ENCODE results near the gene DAAM2.

Gene DAAM2

GRCh38 chr6:39824030-39824926 is 32.1 kb downstream of the DAAM2 start:
- Histone ChIP-seq H3K36me3 (no peaks in the 10 kb centered on the region), H3K4me1 (peaks cover 9% of the 10 kb centered on the region), H3K9ac (no peak overlapping the region), H3K27me3 (no peaks in the 10 kb centered on the region), H3K4me3 (no peak overlapping the region), H3K9me3 (no peaks in the 10 kb centered on the region), H3K27ac (no peak overlapping the region), H3K4me2 (no peak overlapping the region), H4K20me1 (no peaks in the 10 kb centered on the region)
- no peak for TF ChIP-seq Cebpa-rat (IDR thresholded peaks at IDR 0.05)

GRCh38 chr6:39829331-39829730 is 37.2 kb downstream of the DAAM2 start:
- Histone ChIP-seq H3K4me2 (no peak overlapping the region), H3K27me3 (no peaks in the 10 kb centered on the region), H4K20me1 (no peaks in the 10 kb centered on the region), H3K4me3 (no peak overlapping the region), H3K9ac (no peak overlapping the region), H3K9me3 (no peaks in the 10 kb centered on the region), H3K4me1 (0 out of 2 replicates have a peak, but pooled peaks cover 7% of the 10 kb centered on the region), H3K36me3 (no peaks in the 10 kb centered on the region), H3K27ac (no peak overlapping the region)
- TF ChIP-seq Cebpa-rat (IDR thresholded peaks at IDR 0.05): no peak

GRCh38 chr6:39830444-39830843 is 38.3 kb downstream of the DAAM2 start:
- H3K9me3 ChIP-seq: no peaks in the 10 kb centered on the region
- no peaks in the 10 kb centered on the region for H4K20me1 ChIP-seq
- no peak for TF ChIP-seq Cebpa-rat (IDR thresholded peaks at IDR 0.05)
- no peaks in the 10 kb centered on the region for H3K36me3 ChIP-seq
- 0 out of 2 replicates have a peak, but pooled peaks cover 7% of the 10 kb centered on the region for H3K4me1 ChIP-seq
- no peak overlapping the region for H3K9ac ChIP-seq
- no peak overlapping the region for H3K4me3 ChIP-seq
- H3K27ac ChIP-seq: no peak overlapping the region
- no peak overlapping the region for H3K4me2 ChIP-seq
- no peaks in the 10 kb centered on the region for H3K27me3 ChIP-seq

DNA sequence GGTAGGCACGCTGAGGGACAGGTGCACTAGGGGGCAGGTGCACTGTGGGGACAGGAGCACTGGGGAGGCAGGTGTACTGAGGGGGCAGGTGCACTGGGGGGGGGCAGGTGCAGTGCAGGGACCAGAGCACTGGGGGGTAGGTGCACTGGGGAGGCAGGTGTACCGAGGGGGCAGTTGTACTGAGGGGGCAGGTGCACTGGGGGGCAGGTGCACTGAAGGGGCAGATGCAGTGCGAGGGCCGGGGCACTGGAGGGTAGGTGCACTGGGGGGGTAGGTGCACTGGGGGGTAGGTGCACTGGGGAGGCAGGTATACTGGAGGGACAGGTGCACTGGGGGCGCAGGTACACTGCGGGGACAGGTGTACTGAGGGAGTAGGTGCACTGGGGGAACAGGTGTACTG is 39.5 kb downstream of the DAAM2 start:
- H3K36me3 ChIP-seq: no peaks in the 10 kb centered on the region
- no peaks in the 10 kb centered on the region for H3K9me3 ChIP-seq
- no peaks in the 10 kb centered on the region for H4K20me1 ChIP-seq
- no peak overlapping the region for H3K4me3 ChIP-seq
- no peak for TF ChIP-seq Cebpa-rat (IDR thresholded peaks at IDR 0.05)
- H3K4me2 ChIP-seq: no peak overlapping the region
- H3K4me1 ChIP-seq: 0 out of 2 replicates have a peak, but pooled peaks cover 7% of the 10 kb centered on the region
- no peak overlapping the region for H3K27ac ChIP-seq
- no peak overlapping the region for H3K9ac ChIP-seq
- no peaks in the 10 kb centered on the region for H3K27me3 ChIP-seq

DNA sequence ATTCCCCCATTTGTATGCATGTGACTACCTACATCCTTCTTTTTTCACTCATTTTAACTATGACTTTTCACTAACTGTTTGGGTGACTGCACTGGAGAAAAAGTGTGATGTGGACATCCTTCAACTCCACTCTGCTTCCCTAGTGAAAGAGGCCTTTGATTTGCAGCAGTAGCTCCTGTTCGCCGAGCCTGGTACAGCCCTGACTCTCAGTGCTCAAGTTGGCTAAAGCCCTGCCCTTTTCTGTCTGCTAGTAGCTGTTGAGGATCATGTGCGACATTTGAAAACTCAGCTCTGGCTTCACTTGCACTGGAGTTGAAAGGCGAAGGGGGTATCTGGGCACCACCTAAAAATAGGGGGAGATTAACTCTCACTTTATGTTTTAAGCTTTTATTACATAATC is 42.1 kb downstream of the DAAM2 start:
- Histone ChIP-seq H3K4me3 (no peak overlapping the region), H3K27ac (no peak overlapping the region), H3K27me3 (no peaks in the 10 kb centered on the region), H3K9me3 (no peaks in the 10 kb centered on the region), H3K36me3 (no peaks in the 10 kb centered on the region), H3K4me1 (0 out of 2 replicates have a peak, but pooled peaks cover 7% of the 10 kb centered on the region), H3K9ac (no peak overlapping the region), H4K20me1 (no peaks in the 10 kb centered on the region), H3K4me2 (no peak overlapping the region)
- TF ChIP-seq Cebpa-rat (IDR thresholded peaks at IDR 0.05): no peak

- no peaks in the 10 kb centered on the region for H3K27me3 ChIP-seq
- no peak overlapping the region for H3K27ac ChIP-seq
- H3K36me3 ChIP-seq: no peaks in the 10 kb centered on the region
- no peak for TF ChIP-seq Cebpa-rat (IDR thresholded peaks at IDR 0.05)
- no peaks in the 10 kb centered on the region for H4K20me1 ChIP-seq
- no peak overlapping the region for H3K4me3 ChIP-seq
- 0 out of 2 replicates have a peak, but pooled peaks cover 7% of the 10 kb centered on the region for H3K4me1 ChIP-seq
- H3K9ac ChIP-seq: no peak overlapping the region
- no peaks in the 10 kb centered on the region for H3K9me3 ChIP-seq
- no peak overlapping the region for H3K4me2 ChIP-seq
These were observed 42.7 kb downstream of the DAAM2 start for GRCh38 chr6:39834866-39835265.

GRCh38 chr6:39835821-39836295 is 43.7 kb downstream of the DAAM2 start:
- Histone ChIP-seq H3K4me1 (0 out of 2 replicates have a peak, but pooled peaks cover 10% of the 10 kb centered on the region), H3K27me3 (no peaks in the 10 kb centered on the region), H3K9ac (no peak overlapping the region)

GRCh38 chr6:39836606-39837005 is 44.4 kb downstream of the DAAM2 start:
- H4K20me1 ChIP-seq: no peaks in the 10 kb centered on the region
- H3K27ac ChIP-seq: no peak overlapping the region
- H3K9ac ChIP-seq: no peak overlapping the region
- H3K9me3 ChIP-seq: no peaks in the 10 kb centered on the region
- H3K36me3 ChIP-seq: no peaks in the 10 kb centered on the region
- H3K4me3 ChIP-seq: no peak overlapping the region
- no peaks in the 10 kb centered on the region for H3K27me3 ChIP-seq
- H3K4me1 ChIP-seq: 0 out of 2 replicates have a peak, but pooled peaks cover 10% of the 10 kb centered on the region
- no peak overlapping the region for H3K4me2 ChIP-seq
- TF ChIP-seq Cebpa-rat (IDR thresholded peaks at IDR 0.05): no peak

More at GRCh38 chr6:39835821-39836295, 43.7 kb downstream of the DAAM2 start:
- Histone ChIP-seq H3K36me3 (no peaks in the 10 kb centered on the region), H3K4me3 (no peak overlapping the region), H4K20me1 (no peaks in the 10 kb centered on the region), H3K27ac (no peak overlapping the region), H3K4me2 (no peak overlapping the region), H3K9me3 (no peaks in the 10 kb centered on the region)
- no peak for TF ChIP-seq Cebpa-rat (IDR thresholded peaks at IDR 0.05)

- H3K9me3 ChIP-seq: no peaks in the 10 kb centered on the region
- no peak overlapping the region for H3K4me2 ChIP-seq
- no peaks in the 10 kb centered on the region for H4K20me1 ChIP-seq
- H3K36me3 ChIP-seq: no peaks in the 10 kb centered on the region
- no peak overlapping the region for H3K9ac ChIP-seq
- no peak overlapping the region for H3K27ac ChIP-seq
- H3K4me3 ChIP-seq: no peak overlapping the region
- 0 out of 2 replicates have a peak, but pooled peaks cover 4% of the 10 kb centered on the region for H3K4me1 ChIP-seq
- no peak for TF ChIP-seq Cebpa-rat (IDR thresholded peaks at IDR 0.05)
- no peaks in the 10 kb centered on the region for H3K27me3 ChIP-seq
These were observed 47.3 kb downstream of the DAAM2 start for GRCh38 chr6:39839445-39839844.

GRCh38 chr6:39840781-39841180 is 48.6 kb downstream of the DAAM2 start:
- no peak overlapping the region for H3K27ac ChIP-seq
- H3K4me3 ChIP-seq: no peak overlapping the region
- no peaks in the 10 kb centered on the region for H3K27me3 ChIP-seq
- H3K9ac ChIP-seq: no peak overlapping the region
- no peak overlapping the region for H3K4me2 ChIP-seq
- no peak for TF ChIP-seq Cebpa-rat (IDR thresholded peaks at IDR 0.05)
- no peaks in the 10 kb centered on the region for H4K20me1 ChIP-seq
- H3K4me1 ChIP-seq: 0 out of 2 replicates have a peak, but pooled peaks cover 4% of the 10 kb centered on the region
- no peaks in the 10 kb centered on the region for H3K9me3 ChIP-seq
- H3K36me3 ChIP-seq: no peaks in the 10 kb centered on the region
